ENCODE results near the gene VAMP8. TPM values are rescaled to one million over a fixed set of nuclear protein-coding genes. Genes with fewer than 3 reads are reported as not detected.
"Not testable (repeated sequence)": the region's sequence is repeated elsewhere in the genome, so short reads cannot be mapped to it uniquely, and the experiment has no call there.

Gene VAMP8
- total and polyA plus RNA-seq, 2 donors (not counting 3 experiments of a cell fraction or from before 2014, with no cell fraction given), result 39.0 to 68.7 TPM

DNA sequence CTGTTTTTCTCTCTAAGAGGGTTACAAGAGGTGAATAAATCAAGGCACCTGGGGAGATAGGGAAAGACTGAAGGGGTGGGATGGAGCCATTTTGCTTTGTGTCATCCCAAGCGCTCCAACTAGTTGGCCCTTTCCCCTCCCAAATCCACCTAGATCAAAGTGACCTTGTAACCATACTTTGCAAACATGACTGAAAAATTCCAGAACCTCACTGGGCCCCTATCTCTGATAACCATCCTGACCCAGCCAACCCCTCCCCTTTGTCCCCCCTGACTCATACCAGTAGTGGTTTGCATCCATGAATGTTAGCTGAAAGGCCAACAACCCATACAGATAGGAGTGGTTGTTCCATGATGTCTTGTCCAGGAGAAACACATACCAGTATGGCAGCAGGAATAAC is 19.2 kb upstream of the VAMP8 start:
- no peak overlapping the region for H3K4me2 ChIP-seq (ENCODE audit: insufficient read depth, low read length)
- ChIA-PET POLR2A (no interaction called here), CTCF (no interaction called here)
- FAIRE-seq (no peak), DNase-seq (ENCODE audit: low read depth, low spot score) (no peak)
- dilution Hi-C loops (cut with MboI; ENCODE audit: extremely low pct_ligation_motif_present, low sequenced_read_pairs), result no loop called here
- no peak overlapping the region for H3K9ac ChIP-seq (replicated peaks; ENCODE audit: extremely low read depth, insufficient read depth, low read length)
- no peak overlapping the region for H2AFZ ChIP-seq (ENCODE audit: low read depth, low read length)
- intact Hi-C loops (cut with micrococcal nuclease), result no loop called here
- TF ChIP-seq POLR2AphosphoS5 (IDR thresholded peaks at IDR 0.05; ENCODE audit: insufficient read depth, low read depth, low read length), result no peak
- TF ChIP-seq, protein P1, sequence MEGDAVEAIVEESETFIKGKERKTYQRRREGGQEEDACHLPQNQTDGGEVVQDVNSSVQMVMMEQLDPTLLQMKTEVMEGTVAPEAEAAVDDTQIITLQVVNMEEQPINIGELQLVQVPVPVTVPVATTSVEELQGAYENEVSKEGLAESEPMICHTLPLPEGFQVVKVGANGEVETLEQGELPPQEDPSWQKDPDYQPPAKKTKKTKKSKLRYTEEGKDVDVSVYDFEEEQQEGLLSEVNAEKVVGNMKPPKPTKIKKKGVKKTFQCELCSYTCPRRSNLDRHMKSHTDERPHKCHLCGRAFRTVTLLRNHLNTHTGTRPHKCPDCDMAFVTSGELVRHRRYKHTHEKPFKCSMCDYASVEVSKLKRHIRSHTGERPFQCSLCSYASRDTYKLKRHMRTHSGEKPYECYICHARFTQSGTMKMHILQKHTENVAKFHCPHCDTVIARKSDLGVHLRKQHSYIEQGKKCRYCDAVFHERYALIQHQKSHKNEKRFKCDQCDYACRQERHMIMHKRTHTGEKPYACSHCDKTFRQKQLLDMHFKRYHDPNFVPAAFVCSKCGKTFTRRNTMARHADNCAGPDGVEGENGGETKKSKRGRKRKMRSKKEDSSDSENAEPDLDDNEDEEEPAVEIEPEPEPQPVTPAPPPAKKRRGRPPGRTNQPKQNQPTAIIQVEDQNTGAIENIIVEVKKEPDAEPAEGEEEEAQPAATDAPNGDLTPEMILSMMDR (IDR thresholded peaks at IDR 0.05; ENCODE audit: extremely low read depth in 1 of 2, insufficient read depth in 1 of 2, low read depth in 1 of 2, low read length in 2 of 2), result no peak
- no peak for TF ChIP-seq JUN (IDR thresholded peaks at IDR 0.05; ENCODE audit: borderline replicate concordance, insufficient read depth, insufficient read length, low read depth)
- no peak for TF ChIP-seq EZH2 (IDR thresholded peaks at IDR 0.05; ENCODE audit: borderline replicate concordance, low read depth, low read length, severe bottlenecking)
- TF ChIP-seq POLR2A (IDR thresholded peaks at IDR 0.05; ENCODE audit: low read depth, low read length), result no peak
- TF ChIP-seq GATA2 (IDR thresholded peaks at IDR 0.05; ENCODE audit: insufficient read depth, insufficient read length, low read depth, low read length), result no peak
- TF ChIP-seq FOS (IDR thresholded peaks at IDR 0.05; ENCODE audit: borderline replicate concordance, insufficient read depth, low read length), result no peak
- TF ChIP-seq MYC (IDR thresholded peaks at IDR 0.05; ENCODE audit: low read depth, low read length), result no peak
- TF ChIP-seq, protein P2, sequence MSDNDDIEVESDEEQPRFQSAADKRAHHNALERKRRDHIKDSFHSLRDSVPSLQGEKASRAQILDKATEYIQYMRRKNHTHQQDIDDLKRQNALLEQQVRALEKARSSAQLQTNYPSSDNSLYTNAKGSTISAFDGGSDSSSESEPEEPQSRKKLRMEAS (IDR thresholded peaks at IDR 0.05; ENCODE audit: insufficient read depth, insufficient read length), result no peak
- no peaks in the 10 kb centered on the region for H3K27me3 ChIP-seq (ENCODE audit: control insufficient read depth in 2 of 2, insufficient read depth in 2 of 2, low read length in 2 of 2)
- peaks cover 26% of the 10 kb centered on the region for H3K79me2 ChIP-seq (ENCODE audit: control insufficient read depth, insufficient read depth, low read length)
- H3K9me1 ChIP-seq (replicated peaks; ENCODE audit: control insufficient read depth, extremely low read depth, insufficient read depth, low read length), result no peaks in the 10 kb centered on the region
- peaks cover 9% of the 10 kb centered on the region for H3K4me1 ChIP-seq (ENCODE audit: control insufficient read depth, extremely low read depth, insufficient read depth, low read length)
- no peak overlapping the region for H3K27ac ChIP-seq (ENCODE audit: insufficient read depth, low read depth, low read length)
- no peak overlapping the region for H3K4me3 ChIP-seq (replicated peaks in 1 of 3; ENCODE audit: insufficient read depth in 1 of 3, low read depth in 1 of 3, low read length in 3 of 3)
- H3K36me3 ChIP-seq (ENCODE audit: control insufficient read depth in 2 of 2, extremely low read depth in 1 of 2, insufficient read depth in 2 of 2, low read length in 2 of 2), result peaks cover 10 to 25% of the 10 kb centered on the region in 2 experiments
- no TSS peak for BruUV-seq (replicated peaks)
- no peaks in the 10 kb centered on the region for H4K20me1 ChIP-seq (replicated peaks; ENCODE audit: control insufficient read depth, extremely low read depth, insufficient read depth, low read length)
- no peaks in the 10 kb centered on the region for H3K9me3 ChIP-seq (replicated peaks; ENCODE audit: control insufficient read depth, insufficient read depth, low read length)

- dilution Hi-C loops (cut with MboI; ENCODE audit: extremely low pct_ligation_motif_present, low sequenced_read_pairs), result not testable (repeated sequence)
- ChIA-PET CTCF (interaction anchor here (1.1 to 2.0 kb wide), 4 partner anchors 8 to 141 kb away, joined by 3 to 8 read pairs (median 4); no protein-coding TSS in a partner anchor), POLR2A (interaction anchor here (1.3 kb wide), 1 partner anchor 52 kb away, joined by 4 read pairs; the partner anchor contains the start of gene C2orf68)
Measured at GRCh38 chr2:85560403-85560726, 17.0 kb upstream of the VAMP8 start.

More at GRCh38 chr2:85560403-85560726, 17.0 kb upstream of the VAMP8 start:
- H3K27me3 ChIP-seq (ENCODE audit: control insufficient read depth in 2 of 2, insufficient read depth in 2 of 2, low read length in 2 of 2); H3K9me3 ChIP-seq (replicated peaks; ENCODE audit: control insufficient read depth, insufficient read depth, low read length); BruUV-seq (replicated peaks); intact Hi-C loops (cut with micrococcal nuclease); H3K27ac ChIP-seq (ENCODE audit: insufficient read depth, low read depth, low read length); FAIRE-seq; H3K4me1 ChIP-seq (ENCODE audit: control insufficient read depth, extremely low read depth, insufficient read depth, low read length); H3K9me1 ChIP-seq (replicated peaks; ENCODE audit: control insufficient read depth, extremely low read depth, insufficient read depth, low read length); H2AFZ ChIP-seq (ENCODE audit: low read depth, low read length); DNase-seq (ENCODE audit: low read depth, low spot score); H4K20me1 ChIP-seq (replicated peaks; ENCODE audit: control insufficient read depth, extremely low read depth, insufficient read depth, low read length): not testable (repeated sequence)
- Histone ChIP-seq H3K4me3 (replicated peaks in 1 of 3; ENCODE audit: insufficient read depth in 1 of 3, low read depth in 1 of 3, low read length in 3 of 3) (peak overlapping the region; percentile 58 to 82 (median 72)), H3K36me3 (ENCODE audit: control insufficient read depth in 2 of 2, extremely low read depth in 1 of 2, insufficient read depth in 2 of 2, low read length in 2 of 2) (peaks cover 10 to 12% of the 10 kb centered on the region in 2 experiments), H3K4me2 (ENCODE audit: insufficient read depth, low read length) (peak overlapping the region; percentile 96), H3K9ac (replicated peaks; ENCODE audit: extremely low read depth, insufficient read depth, low read length) (peak overlapping the region; percentile 36), H3K79me2 (ENCODE audit: control insufficient read depth, insufficient read depth, low read length) (peaks cover 26% of the 10 kb centered on the region)

Data from endothelial cell of umbilical vein (primary cell).